Activated CD8-positive, alpha-beta memory T cell treated with anti-CD3 and anti-CD28 coated beads, Interleukin-2, amount 50 U/mL, for 1 hour (primary cell): ENCODE measurements around the gene TMEM176A.

Source experiments
- DNase-seq: peaks from one replicate; pipeline ENCODE4 v3.0.0-alpha.2; 2020; ENCODE audit errors: extremely low read depth

Gene TMEM176A

DNA sequence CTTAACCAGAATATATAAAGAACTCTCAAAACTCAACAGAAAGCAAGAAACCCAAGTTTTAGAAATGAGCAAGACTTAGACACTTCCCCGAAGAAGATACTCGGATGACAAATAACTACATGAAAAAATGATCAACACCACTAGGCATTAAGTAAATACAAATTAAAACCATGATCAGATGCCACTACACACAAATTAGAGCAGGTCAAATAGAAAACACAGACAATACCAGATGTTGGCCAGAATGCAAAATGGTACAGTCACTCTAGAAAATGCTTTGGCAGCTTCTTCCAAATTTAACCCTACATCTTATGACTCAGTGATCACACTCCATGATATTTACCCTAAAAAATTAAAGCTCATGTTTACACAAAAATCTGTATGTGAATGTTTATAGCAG lies 18.4 kb downstream of the TMEM176A start:
- DNase-seq: no peak

DNA sequence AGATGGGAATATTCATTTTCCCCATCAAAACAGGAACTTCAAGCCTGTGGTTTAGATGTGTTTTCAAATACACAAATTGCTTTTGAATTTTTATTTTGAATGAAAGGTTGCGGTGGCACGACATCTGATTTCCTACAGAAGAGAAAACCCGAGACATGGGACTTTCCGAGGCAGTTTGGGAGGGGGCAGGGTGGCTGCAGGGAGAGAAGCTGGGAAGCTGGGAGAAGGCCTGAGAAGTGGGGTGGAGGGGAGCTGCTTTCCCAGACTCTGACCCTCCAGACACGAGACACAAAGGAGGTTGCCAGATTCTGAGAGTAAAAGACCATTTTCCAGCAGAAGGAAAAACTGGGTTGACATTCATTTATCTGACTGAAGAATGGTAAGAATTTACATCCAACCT lies 19.6 kb downstream of the TMEM176A start:
- DNase-seq: no peak

DNA sequence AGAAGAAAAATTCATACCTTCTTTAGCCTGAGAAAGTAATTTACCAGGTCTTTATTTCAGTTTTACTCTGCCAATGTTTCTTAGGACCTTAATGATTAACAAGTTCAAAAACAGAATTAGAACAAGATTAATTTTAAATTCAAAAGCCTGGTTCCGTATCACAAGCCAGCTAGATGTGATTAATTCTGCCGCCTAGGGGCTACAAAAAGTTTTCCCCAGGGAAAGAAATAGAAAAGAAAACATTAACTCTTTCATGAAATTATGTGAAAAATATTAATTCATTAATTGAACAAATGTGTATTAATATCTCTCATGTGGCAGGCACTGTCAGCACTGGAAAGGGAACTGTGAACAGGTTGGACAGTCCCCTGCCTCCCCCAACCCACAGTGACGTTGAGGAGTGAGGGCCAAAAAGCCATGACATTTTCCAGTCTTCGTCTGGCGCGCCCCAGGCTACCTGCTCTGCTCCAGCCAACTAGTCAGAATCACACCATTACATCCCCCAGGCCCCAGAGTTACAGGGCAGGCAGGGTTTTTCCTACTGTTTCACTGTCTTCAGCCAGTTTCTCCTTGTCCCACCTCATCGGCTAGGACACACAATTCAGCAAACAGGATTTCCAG lies 20.1 kb downstream of the TMEM176A start:
- DNase-seq: no peak

DNA sequence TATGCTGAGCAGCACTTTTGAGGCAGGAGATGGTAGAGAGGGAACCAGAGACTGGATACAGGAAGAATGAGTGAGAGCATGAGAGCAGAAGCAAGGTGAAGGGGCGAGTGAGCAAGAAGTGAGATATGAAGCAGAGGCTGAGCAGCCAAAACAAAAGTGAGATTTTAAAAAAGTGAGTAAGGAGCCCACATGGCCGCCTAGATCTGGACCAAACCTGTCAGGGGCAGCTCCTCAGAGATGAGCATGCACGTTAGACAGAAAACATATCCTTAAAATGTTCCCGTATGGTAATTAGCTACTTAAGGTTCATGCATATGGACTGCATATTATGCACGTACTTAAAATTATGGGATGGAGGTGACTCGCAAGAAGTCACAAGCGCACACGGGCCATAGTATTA lies 22.5 kb downstream of the TMEM176A start:
- DNase-seq: no peak

DNA sequence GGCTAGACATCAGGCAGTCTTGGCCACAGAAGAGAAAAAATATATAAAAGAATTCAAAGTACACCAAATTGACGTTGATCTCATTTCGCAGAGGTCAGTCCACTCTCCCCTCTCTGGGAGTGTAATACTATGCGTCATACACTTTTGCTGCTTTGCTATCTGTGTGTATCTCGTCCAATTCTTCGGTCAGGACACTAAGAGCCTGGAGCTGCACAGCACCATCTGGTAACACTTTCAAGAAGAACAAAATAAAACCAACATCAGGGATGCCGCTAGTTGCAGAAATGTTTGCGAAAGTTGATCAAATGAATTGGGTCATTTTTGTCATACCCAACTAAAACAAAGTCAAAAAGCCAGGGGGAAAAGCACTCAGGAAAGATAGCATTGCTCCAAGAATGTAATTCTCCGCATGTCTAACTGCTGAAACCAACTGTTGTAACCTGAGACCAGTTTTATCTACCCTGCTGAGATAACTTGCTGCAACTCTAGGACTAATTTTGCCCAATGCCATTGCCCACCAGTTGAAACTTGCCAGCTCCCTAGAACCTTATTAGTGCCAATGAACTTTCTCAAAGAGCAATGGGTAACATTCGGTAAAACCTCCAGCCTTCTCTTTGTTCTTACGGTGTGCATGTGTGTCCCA lies 23.0 kb downstream of the TMEM176A start:
- no peak for DNase-seq

DNA sequence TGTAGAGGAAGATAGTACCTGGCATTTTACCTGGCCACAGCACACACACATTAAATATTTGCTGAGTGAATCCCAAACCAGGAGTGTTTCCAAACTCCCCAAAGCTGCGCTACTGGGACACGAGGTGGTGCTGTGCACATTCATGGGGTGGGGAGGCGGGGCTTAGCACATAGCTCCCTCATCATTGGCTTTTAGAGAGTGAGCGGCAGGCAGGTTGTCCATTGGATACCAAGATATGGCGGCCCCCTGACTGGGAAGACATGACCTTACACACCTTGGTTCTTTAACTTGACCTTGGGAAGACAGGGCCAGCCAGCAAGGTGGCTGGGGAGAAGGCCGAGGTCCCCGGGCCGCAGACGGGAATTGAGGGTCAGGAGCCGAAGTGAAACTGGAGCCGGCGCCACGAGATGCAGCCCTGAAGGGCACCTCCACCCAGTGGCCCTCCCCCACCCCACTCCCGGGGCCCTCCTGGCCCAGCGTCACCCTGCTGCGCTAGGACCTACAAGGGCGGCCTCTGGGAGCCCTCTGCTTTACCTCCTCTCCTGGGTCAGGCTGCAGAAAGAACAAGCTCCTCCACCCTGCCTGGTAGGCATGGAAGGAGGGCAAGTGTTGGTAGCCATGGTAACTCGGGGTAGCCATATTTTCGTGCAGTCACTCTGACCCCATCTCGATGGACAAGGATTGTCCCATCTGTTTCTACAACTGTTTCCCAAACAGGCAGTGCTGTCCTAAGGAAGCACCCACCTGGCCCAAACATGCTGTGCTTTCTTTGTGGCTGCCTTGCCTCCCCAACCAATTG lies 24.0 kb downstream of the TMEM176A start:
- no peak for DNase-seq

DNA sequence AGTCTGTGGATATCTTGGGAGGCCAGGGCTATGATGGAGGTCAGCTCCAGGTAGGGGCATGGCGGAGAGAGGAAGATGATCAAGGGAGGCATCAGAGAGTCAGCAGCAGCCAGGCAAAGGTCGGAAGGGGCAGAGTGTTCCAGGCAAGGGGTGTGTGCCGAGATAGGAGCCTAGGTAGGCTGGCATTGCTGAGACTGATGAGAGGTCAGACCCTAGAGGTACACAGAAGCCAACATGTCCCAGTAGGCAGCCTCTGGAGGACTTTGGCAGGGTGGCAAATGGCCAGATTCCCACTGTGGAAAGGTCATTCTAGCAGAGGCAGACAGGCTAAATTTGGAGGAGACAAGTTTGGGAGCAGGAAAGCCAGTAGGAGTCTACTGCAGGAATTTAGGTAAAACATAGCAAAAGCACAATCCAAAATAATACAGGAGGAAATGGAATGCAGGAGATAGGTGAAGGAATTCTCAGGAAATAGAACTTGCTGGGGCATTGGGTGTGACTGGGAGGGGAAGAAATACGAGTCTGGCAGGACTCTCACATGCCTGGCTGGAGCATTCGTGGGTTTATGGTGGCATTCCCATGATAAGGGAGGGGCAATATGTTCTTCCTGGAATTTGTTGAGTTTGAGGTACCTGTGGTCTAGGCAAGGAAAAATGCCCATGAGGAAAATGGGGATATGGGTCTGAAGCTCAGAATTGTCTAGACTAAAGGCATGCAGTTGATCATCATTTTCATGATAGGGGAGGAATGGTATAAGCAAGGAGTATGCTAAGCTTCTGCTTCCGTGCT lies 25.7 kb downstream of the TMEM176A start:
- DNase-seq: no peak

DNA sequence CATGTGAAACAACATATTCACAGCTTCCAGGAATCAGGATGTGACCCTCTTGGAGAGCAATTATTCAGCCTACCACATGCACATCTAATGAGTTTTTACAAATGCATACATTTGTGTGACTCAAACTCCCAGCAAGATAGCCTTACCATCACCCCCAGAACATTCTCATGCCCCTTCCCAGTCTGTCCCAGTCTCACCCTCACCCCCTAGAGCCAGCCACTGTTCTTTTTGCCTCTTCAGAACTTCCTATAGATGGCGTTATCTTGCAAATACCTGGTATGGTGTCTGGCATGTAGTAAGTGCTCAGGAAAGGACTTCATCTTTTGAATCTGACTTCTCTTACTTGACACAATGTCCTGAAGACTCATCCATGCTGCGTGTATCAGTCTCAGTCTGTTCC lies 27.8 kb downstream of the TMEM176A start:
- DNase-seq: no peak

DNA sequence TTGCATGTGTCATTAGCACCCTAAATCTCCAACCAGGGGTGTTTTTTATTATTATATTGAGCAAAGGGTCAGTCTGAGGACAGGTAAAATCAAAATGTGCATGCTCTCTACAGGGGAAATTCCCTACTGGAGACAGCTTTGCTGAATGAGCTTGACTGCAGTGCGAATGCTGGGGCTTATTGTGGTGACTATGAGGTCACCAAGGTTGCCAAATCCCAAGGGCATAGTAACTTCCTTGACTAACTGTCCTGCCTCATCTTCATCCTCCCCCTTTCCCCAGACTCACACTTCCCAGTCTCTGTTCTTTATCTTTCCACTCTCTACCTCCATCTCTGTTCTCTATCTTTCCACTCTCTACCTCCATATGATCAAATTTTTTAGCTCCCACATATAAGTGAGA lies 28.9 kb downstream of the TMEM176A start:
- no peak for DNase-seq

DNA sequence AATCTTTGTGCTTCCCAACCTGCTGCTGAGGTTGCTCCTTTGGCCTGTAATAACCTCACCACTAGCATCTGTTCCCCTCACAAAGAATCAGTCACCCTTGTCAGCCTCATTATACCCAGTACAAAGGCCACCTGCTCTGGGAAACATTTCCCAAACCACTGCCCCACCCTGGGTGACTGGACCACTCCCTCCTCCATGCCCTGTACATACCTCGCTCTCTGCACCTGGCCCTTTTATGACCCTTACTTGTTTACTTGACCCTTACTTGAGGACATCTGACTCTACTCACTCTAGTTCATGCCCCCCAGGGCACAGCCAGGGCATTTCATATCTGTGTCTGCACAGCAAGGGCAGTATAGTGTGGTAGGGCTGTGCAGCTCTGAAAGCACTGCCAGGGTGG lies 30.4 kb downstream of the TMEM176A start:
- no peak for DNase-seq

DNA sequence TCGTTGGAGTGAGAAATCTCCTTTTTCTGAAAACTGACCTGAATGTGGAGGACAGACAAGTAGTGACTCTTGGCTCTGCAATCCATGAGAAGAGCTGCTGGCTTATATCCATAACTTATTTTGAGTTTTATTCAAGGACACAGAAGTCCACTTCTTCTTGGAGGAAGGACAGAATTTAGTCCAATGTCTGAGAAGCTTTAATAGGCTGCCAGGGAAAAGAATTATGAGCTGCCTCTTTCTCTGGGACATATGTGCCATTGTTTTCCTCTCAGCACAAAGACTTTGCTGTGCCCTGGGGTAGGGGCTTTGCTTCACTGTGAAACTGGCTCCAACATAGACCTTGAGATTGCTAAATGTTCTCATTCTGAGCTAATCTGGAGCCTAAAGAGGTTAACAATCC lies 31.3 kb downstream of the TMEM176A start:
- no peak for DNase-seq

DNA sequence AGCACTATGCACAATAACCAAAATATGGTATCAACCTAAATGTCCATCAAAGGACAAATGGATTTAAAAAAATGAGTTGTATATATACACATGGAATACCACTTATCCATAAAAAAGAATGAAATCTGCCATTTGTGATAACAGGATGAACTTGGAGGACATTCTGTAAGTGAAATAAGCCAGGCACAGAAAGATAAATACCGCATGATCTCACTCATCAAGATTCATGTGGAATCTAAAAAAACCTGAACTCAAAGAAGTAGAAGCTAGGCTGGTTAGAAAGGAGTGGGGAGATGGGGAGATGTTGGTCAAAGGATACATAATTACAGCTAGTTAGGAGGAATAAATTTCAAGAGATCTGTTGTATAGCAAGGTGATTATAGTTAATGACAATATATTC lies 34.5 kb downstream of the TMEM176A start:
- no peak for DNase-seq

DNA sequence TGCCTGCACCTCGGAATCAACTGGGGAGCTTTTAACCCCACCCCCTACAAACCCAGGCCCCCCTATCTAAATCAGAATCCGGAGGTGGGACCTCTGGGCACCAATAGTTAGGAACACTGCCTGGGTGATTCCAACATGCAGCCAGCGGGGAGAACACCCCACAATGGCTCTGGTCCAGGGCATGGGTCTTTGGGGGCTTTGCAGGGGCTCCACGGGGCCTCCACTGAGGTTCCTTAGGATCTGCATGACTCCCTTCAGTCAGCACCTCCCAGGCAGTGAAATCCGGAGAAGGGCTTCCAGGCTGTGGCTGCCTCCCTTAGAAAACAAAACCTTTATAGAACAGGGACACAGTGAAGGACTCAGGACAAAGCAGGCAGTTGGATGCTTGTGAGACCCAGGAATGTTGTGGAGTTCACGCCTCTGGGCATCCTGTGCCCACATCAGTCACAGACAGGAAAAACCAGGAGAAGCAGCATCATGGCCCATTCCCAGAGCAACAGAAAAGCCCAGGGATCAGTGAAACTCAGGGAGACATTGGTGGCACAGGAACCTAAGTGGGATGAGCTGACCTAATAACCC lies 35.2 kb downstream of the TMEM176A start:
- DNase-seq: no peak

DNA sequence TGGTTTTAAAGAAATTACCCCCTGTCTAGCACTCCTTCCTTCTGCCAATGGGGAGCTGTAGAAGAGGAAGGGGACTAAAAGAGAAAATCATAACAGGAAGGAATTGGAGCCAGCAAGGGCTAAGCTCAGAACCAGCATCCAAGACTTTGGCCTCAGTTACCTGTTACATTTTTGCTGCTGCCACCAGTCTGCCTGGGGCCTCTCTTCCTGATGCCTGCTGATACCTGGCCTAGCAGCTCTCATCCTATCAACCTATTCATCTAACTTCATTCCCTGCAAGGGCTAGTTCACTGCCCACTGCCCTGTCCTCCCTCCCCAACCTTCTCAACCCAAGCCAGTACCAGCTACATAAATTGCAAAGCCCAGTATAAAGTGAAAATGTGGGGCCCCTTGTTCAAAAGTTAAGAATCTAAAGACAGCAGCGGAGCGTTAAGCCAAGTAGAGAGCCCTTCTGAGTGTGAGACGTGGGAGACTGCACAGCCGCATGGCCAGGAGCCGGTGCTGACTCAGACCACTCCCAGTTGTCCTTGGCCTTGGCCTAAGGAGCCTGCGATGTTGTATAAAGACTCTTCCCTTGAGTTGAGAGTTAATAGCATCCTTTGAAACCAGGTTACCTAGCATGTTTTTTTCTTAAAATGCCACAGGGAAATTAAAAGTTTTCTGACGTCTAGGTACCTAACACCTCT lies 38.5 kb downstream of the TMEM176A start:
- no peak for DNase-seq

DNA sequence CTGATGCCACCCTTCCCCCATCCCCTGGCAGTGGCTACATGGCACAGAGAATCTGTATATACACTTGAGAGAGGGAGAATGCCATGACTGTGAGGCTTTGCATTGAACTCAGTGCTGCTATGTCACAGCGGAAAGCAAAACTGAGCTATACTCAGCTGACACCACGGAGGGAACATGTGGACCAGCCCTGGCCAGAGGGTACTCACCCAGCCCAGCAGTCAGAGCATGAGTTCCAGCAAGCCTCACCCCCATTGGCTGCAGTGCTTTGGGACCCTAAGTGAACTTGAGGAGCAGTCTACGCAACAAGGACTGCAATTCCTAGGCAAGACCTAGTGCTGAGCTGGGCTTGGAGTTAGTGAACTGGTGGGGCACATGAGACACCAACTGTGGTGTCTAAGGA lies 41.4 kb downstream of the TMEM176A start:
- no peak for DNase-seq

DNA sequence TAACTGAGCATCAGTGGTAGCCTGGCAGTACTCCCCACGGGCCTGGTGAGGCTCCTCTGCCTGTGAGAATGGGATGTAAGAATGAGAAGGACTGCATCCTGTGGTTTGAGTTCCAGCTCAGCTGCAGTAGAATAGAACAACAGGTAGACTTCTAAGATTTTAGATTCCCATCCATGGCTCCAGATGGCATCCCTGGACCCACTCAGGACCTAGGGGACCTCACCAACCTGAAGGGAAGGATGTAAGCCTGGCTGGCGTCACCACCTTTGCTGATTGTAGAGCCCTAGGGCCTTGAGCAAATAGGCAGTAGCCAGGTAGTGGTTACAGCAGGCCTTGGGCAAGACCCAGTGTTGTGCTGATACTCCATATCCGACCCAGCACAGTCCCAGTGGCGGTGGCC lies 42.1 kb downstream of the TMEM176A start:
- DNase-seq: no peak

DNA sequence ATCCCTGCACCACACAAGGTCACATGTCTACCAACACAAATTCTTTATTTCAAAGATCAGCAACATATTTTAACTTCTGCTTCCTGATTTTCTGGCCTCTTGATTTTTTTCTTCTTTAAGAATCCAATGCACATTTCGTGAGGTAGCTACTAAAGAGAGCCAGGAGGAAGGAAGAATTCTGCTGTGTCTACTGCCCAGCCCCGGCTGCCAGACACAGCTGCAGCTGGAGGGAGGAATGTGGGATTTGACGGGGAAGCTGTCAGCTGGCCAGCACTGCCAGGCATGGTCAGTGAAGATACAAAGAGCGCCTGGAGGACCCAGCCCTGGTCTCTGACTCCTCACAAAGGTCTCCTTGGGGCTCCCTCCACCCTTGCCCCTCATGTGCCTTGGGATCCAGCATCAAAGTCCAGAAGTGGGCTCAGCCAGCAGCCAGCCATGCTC lies 44.9 kb downstream of the TMEM176A start:
- no peak for DNase-seq

DNA sequence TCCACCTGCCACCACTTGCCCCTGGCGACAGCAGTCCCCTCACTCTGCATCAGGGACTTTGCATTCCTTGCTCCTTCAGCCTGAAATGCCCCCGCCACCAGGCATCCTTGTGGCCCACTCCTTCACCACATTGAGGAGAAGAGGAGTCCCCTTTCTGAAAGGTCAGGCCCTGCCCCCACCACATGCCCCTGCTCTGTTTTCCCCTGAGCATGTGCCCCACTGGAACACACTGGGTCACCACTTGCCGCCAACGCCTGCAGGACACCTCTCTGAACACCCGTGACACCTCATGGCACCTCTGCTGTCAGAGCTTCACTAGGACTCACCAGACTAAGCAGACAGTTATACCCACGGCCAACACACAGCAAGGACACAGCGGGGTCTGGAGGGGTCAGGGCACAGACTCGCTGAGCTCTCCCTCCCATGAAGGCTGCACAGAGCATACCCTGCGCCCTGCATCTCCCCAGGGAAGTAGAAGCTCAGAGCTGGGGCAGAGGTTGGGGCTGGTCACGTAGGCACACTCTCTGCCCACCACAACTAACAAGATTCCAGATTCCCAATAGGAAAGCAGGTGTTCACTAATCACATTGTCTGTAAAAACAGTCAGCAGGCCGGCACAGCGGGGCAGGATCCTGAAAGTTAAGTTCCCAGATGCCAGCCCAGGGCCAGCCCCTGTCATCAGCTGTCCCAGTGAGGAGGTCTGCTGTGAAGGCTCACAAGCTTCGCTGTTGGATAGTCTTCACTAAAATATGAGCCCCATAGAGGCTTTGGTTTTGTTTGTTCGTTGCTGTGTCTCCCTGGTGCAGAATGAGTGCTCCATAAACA lies 45.9 kb downstream of the TMEM176A start:
- no peak for DNase-seq

DNA sequence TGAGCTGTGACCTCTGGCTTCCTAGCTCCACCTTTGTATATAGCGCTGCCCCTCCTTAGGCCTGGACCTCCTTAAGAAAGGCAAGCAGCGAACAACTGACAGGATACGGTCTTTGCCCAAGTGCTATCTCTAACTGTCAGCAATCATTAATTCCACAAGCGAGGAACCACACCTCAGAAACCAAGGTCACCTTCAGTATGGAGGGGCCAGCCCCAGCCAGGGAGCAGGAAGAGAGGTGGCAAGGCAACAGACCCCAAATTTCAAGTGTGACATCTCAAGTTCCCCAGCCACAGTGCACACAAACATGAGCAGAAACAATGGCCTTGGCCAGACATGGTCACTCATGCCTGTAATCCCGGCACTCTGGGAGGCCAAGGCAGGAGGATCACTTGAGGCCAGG lies 47.0 kb downstream of the TMEM176A start:
- DNase-seq: no peak

DNA sequence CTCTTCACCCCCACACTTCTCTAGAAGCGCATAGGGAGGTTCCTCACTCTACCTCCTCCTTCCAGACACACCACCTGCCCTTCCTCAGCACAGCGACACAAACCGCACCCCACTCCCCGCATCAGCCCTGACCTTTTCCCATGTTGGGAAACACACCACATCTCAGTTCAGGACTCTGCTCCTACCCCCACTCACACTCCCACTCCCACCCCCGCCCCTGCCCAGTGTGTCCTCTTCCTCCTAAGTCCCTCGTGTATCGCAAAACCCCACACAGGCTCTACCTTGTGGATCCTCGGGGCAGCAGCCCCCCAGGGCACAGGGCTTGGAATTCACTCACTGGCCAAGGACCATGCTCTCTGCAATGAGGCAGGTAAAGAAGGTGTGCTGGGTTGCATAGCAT lies 47.5 kb downstream of the TMEM176A start:
- DNase-seq: no peak
